ENCODE results near the gene MBOAT7.
"Not testable (repeated sequence)": the region's sequence is repeated elsewhere in the genome, so short reads cannot be mapped to it uniquely, and the experiment has no call there.

- TF ChIP-seq CTCF, POLR2A (IDR thresholded peaks at IDR 0.05): not testable (repeated sequence)
Observed at GRCh38 chr19:54214217-54214616, 24.8 kb upstream of the MBOAT7 start.

Measured in body of pancreas (tissue), 4 donors.